H1 (cell line): Measurements from ENCODE around the gene BRIP1. TPM values are rescaled to one million over a fixed set of nuclear protein-coding genes. Genes with fewer than 3 reads are reported as not detected.

Experiments
- CTCF ChIA-PET: fragments of 300-600 bp; sonication (Branson Sonifier 250); formaldehyde crosslinking; loops from one replicate; lab custom pipeline; 2021; ENCODE audit not compliant: partially characterized antibody; lab: Charles Lee
- POLR2A ChIA-PET: fragments of 300-600 bp; sonication (Branson Sonifier 250); formaldehyde crosslinking; loops from one replicate; lab custom pipeline; 2021; ENCODE audit warnings: inconsistent platforms; ENCODE audit not compliant: partially characterized antibody; lab: Charles Lee
- DNase-seq, 2 experiments: peaks; one replicate each; pipeline versions ENCODE4 v3.0.0 to v3.0.0-alpha.2; 2010 to 2022; ENCODE audit warnings: low spot score in 2 of 2, low read depth in 1 of 2, mixed read lengths in 1 of 2
- FAIRE-seq: peaks from 2 replicates; lab custom pipeline; 2011; peaks lifted over from hg19 to GRCh38; lab: Jason Lieb, UNC
- H2AFZ ChIP-seq: 2 replicates; pipeline ENCODE4 v1.8.1; 2012; ENCODE audit warnings: low read length, inconsistent platforms
- H2AK5ac ChIP-seq: 2 replicates; pipeline ENCODE4 v1.6.1; 2013; ENCODE audit warnings: low read depth, low read length
- H2BK120ac ChIP-seq: replicated peaks from 2 replicates; pipeline ENCODE3; 2013; ENCODE audit warnings: low read depth, low read length, inconsistent platforms
- H2BK12ac ChIP-seq: 2 replicates; pipeline ENCODE4 v1.6.1; 2013; ENCODE audit warnings: low read depth, low read length
- H2BK15ac ChIP-seq: 2 replicates; pipeline ENCODE4 v1.6.1; 2013; ENCODE audit warnings: low read length
- H2BK20ac ChIP-seq: 2 replicates; pipeline ENCODE4 v1.6.1; 2013; ENCODE audit warnings: low read length
- H2BK5ac ChIP-seq: 2 replicates; pipeline ENCODE4 v1.6.1; 2013; ENCODE audit warnings: low read depth, low read length
- H3K14ac ChIP-seq: 2 replicates; pipeline ENCODE4 v1.6.1; 2013; ENCODE audit warnings: inconsistent platforms; ENCODE audit not compliant: insufficient read length
- H3K18ac ChIP-seq: 2 replicates; pipeline ENCODE4 v1.6.1; 2013; ENCODE audit warnings: low read length; ENCODE audit errors: extremely low read depth
- H3K23ac ChIP-seq: 2 replicates; pipeline ENCODE4 v1.6.1; 2013; ENCODE audit warnings: inconsistent platforms; ENCODE audit not compliant: insufficient read length
- H3K23me2 ChIP-seq: 2 replicates; pipeline ENCODE4 v1.6.1; 2013; ENCODE audit warnings: low read depth, low read length
- H3K27ac ChIP-seq: 2 replicates; pipeline ENCODE4 v1.6.1; 2011; ENCODE audit warnings: low read depth, low read length, inconsistent platforms
- H3K27me3 ChIP-seq, 4 experiments: replicated peaks in 1 of 4; 1 replicate in 1 of 4; 2 replicates in 3 of 4; pipeline versions ENCODE4 v1.6.1 to v1.8.1; 2011 to 2013; ENCODE audit warnings: low read length in 3 of 4, mild to moderate bottlenecking in 3 of 4, inconsistent platforms in 2 of 4, mixed read lengths in 2 of 4, moderate library complexity in 1 of 4; ENCODE audit not compliant: control insufficient read depth in 3 of 4, insufficient read depth in 3 of 4; ENCODE audit errors: extremely low read depth in 1 of 4
- H3K36me3 ChIP-seq, 4 experiments: 2 replicates each; pipeline versions ENCODE4 v1.6.1 to v1.8.1; 2011 to 2013; ENCODE audit warnings: mild to moderate bottlenecking in 4 of 4, low read length in 3 of 4, moderate library complexity in 2 of 4, control low read depth in 1 of 4, inconsistent platforms in 1 of 4; ENCODE audit not compliant: insufficient read depth in 4 of 4, control insufficient read depth in 2 of 4
- H3K4ac ChIP-seq: replicated peaks from 2 replicates; pipeline ENCODE3; 2013; ENCODE audit warnings: low read length, low read depth, mixed read lengths, inconsistent platforms; ENCODE audit not compliant: insufficient read length
- H3K4me1 ChIP-seq, 4 experiments: replicated peaks in 1 of 4; 1 replicate in 1 of 4; 2 replicates in 3 of 4; pipeline versions ENCODE4 v1.6.1 to v1.8.1; 2011 to 2013; ENCODE audit warnings: low read length in 3 of 4, inconsistent platforms in 2 of 4, mixed read lengths in 1 of 4; ENCODE audit not compliant: insufficient read depth in 4 of 4, control insufficient read depth in 3 of 4
- H3K4me2 ChIP-seq, 2 experiments: 2 replicates each; pipeline versions ENCODE4 v1.6.1 to v1.8.1; 2011 to 2013; ENCODE audit warnings: low read depth in 2 of 2, low read length in 2 of 2, control low read depth in 1 of 2, inconsistent platforms in 1 of 2, mild to moderate bottlenecking in 1 of 2; ENCODE audit not compliant: insufficient read depth in 1 of 2
- H3K4me3 ChIP-seq, 4 experiments: fragments of 200-600, 300-600 bp in 1 of 4; sonication (generic), shearing (Covaris generic), sonication (Bioruptor Twin) in 1 of 4; 2 replicates each; pipeline versions ENCODE4 v1.5.1 to v1.8.1; 2011 to 2016; ENCODE audit warnings: low read length in 4 of 4, low read depth in 3 of 4, control low read depth in 2 of 4, inconsistent platforms in 2 of 4, mild to moderate bottlenecking in 2 of 4, mixed read lengths in 1 of 4, moderate library complexity in 1 of 4; ENCODE audit not compliant: insufficient read depth in 2 of 4; ENCODE audit errors: extremely low read depth in 1 of 4
- H3K56ac ChIP-seq: replicated peaks from 2 replicates; pipeline ENCODE3; 2013; ENCODE audit warnings: low read depth, mild to moderate bottlenecking, mixed read lengths, low read length, inconsistent platforms; ENCODE audit not compliant: insufficient read length
- H3K79me1 ChIP-seq: 2 replicates; pipeline ENCODE4 v1.6.1; 2013; ENCODE audit warnings: low read depth, low read length, control low read depth
- H3K79me2 ChIP-seq, 2 experiments: 2 replicates each; pipeline versions ENCODE4 v1.6.1 to v1.8.1; 2012 to 2013; ENCODE audit warnings: low read length in 2 of 2, mild to moderate bottlenecking in 2 of 2, inconsistent platforms in 1 of 2; ENCODE audit not compliant: insufficient read depth in 2 of 2, control insufficient read depth in 1 of 2
- H3K9ac ChIP-seq, 4 experiments: replicated peaks in 1 of 4; 1 replicate in 1 of 4; 2 replicates in 3 of 4; pipeline versions ENCODE4 v1.6.1 to v1.8.1; 2011 to 2013; ENCODE audit warnings: low read depth in 3 of 4, low read length in 3 of 4, control low read depth in 2 of 4, mild to moderate bottlenecking in 2 of 4, moderate library complexity in 2 of 4, inconsistent platforms in 1 of 4; ENCODE audit errors: extremely low read depth in 1 of 4
- H3K9me3 ChIP-seq, 2 experiments: 2 replicates each; pipeline versions ENCODE4 v1.6.1 to v1.8.1; 2012 to 2013; ENCODE audit warnings: mild to moderate bottlenecking in 2 of 2, moderate library complexity in 2 of 2, control low read depth in 1 of 2, inconsistent platforms in 1 of 2, low read depth in 1 of 2, low read length in 1 of 2, mixed read lengths in 1 of 2; ENCODE audit not compliant: insufficient read depth in 2 of 2
- H4K20me1 ChIP-seq, 2 experiments: replicated peaks in 1 of 2; 2 replicates each; pipeline versions ENCODE3 to v1.8.1; 2011 to 2013; ENCODE audit warnings: inconsistent platforms in 2 of 2, low read length in 2 of 2, mild to moderate bottlenecking in 1 of 2; ENCODE audit not compliant: insufficient read depth in 2 of 2, control insufficient read depth in 1 of 2
- H4K5ac ChIP-seq: 2 replicates; pipeline ENCODE4 v1.6.1; 2013; ENCODE audit warnings: low read length, low read depth, mixed read lengths, inconsistent platforms; ENCODE audit not compliant: insufficient read length
- H4K8ac ChIP-seq: 2 replicates; pipeline ENCODE4 v1.8.0; 2013; ENCODE audit warnings: mild to moderate bottlenecking, moderate library complexity, low read length, inconsistent platforms; ENCODE audit not compliant: insufficient read depth; ENCODE audit errors: extremely low read depth
- H4K91ac ChIP-seq: replicated peaks from 2 replicates; pipeline ENCODE3; 2013; ENCODE audit warnings: low read length, mixed read lengths, inconsistent platforms; ENCODE audit not compliant: insufficient read length
- ASH2L ChIP-seq: fragments of 200-600, 300-600 bp; sonication (generic); IDR thresholded peaks from one replicate; pipeline ENCODE4 v1.7.1; 2017; ENCODE audit warnings: low read length
- HDAC6 ChIP-seq: IDR thresholded peaks from one replicate; pipeline ENCODE4 v1.7.1; 2012; ENCODE audit warnings: low read depth, mild to moderate bottlenecking, inconsistent platforms, low read length, moderate library complexity
- RAD21 ChIP-seq, 2 experiments: IDR thresholded peaks in 1 of 2; conservative IDR thresholded peaks in 1 of 2; 2 replicates each; pipeline ENCODE4 v1.6.1; 2011; ENCODE audit warnings: low read depth in 2 of 2, low read length in 2 of 2, improper control_type of control experiment in 1 of 2, inconsistent platforms in 1 of 2, mild to moderate bottlenecking in 1 of 2, moderate library complexity in 1 of 2
- SAP30 ChIP-seq: fragments of 300-600 bp; sonication (generic); IDR thresholded peaks from 2 replicates; pipeline ENCODE4 v1.7.1; 2012; ENCODE audit warnings: low read length, moderate library complexity, mild to moderate bottlenecking, inconsistent platforms; ENCODE audit not compliant: insufficient read depth, insufficient replicate concordance
- SUZ12 ChIP-seq: fragments of 200-600 bp; sonication (generic); IDR thresholded peaks from 2 replicates; pipeline ENCODE4 v1.6.1; 2012; ENCODE audit warnings: mild to moderate bottlenecking, inconsistent platforms, low read length, moderate library complexity, mixed read lengths
- TCF12 ChIP-seq: IDR thresholded peaks from 2 replicates; pipeline ENCODE4 v1.6.1; 2011; ENCODE audit warnings: low read depth, mild to moderate bottlenecking, low read length
- WGBS, 2 experiments: shearing (Covaris generic) in 1 of 2; methylation state at CpG; one replicate each; pipeline versions ENCODE4 v1.1.6 to v1.1.7; 2013 to 2015; ENCODE audit warnings: low lambda C conversion rate in 2 of 2, mixed read lengths in 2 of 2, inconsistent platforms in 1 of 2, low coverage in 1 of 2, missing lambda C conversion rate in 1 of 2; ENCODE audit not compliant: insufficient replicate concordance in 2 of 2, insufficient coverage in 1 of 2, insufficient read length in 1 of 2; ENCODE audit errors: extremely low coverage in 1 of 2, missing lambda C conversion rate in 1 of 2; 5-methylcytosine and 5-hydroxymethylcytosine counted together
- polyA plus RNA-seq, 7 experiments: library from polyadenylated mRNA; depleted of rRNA in 3 of 7; stranded (reverse) in 5 of 7; unstranded in 2 of 7; fragments of >200 nt in 5 of 7; fragments of 200-250 nt in 2 of 7; gene quantifications; 1 replicate in 5 of 7; 2 replicates in 1 of 7; 4 replicates in 1 of 7; pipeline versions ENCODE4 v1.2.1 to v1.2.3, GENCODE V29; 2011 to 2013; ENCODE audit warnings: missing spikeins in 2 of 7, mixed read lengths in 2 of 7
- total RNA-seq: library from RNA; stranded (reverse); fragmentation: NEBNext Ultra II Directional; extraction: Animal tissue kit (Norgen Biotek cat#: 25700); gene quantifications from 2 replicates; pipeline ENCODE4 v1.2.1, GENCODE V29; 2021
- TF ChIP-seq, protein P1 (sequence below): IDR thresholded peaks from 2 replicates; pipeline ENCODE4 v1.6.1; 2012; ENCODE audit warnings: low read length, inconsistent platforms
- TF ChIP-seq, protein P2 (sequence below): IDR thresholded peaks from 2 replicates; pipeline ENCODE4 v1.6.1; 2011; ENCODE audit warnings: low read length, improper control_type of control experiment

Gene BRIP1
- total and polyA plus RNA-seq, 2 of the 8 experiments (the other 6 are each of a cell fraction or from before 2014, with no cell fraction given), result 5.8 to 19.2 TPM

DNA sequence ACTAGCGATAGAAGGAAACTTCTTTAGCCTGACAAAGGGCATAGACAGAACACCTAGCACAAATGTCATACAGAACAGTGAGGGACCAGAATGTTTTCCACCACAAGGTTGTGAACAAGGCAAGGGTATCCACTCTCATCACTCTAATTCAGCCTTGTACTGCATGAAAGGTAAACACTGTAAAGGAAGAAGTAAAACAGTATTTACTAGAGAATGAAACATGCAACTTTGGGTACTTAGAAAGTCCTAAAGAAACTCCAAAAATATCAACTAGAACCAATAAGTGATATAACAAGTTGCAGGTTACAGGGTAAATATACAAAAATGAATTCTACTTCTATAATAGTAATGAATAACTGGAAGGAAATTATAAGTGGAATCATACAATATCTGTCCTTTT lies 32.2 kb downstream of the BRIP1 start:
- Histone ChIP-seq H2BK120ac (no peak overlapping the region), H2BK15ac (no peak overlapping the region), H3K14ac (no peak overlapping the region), H3K18ac (no peak overlapping the region), H3K4me1 (no peaks in the 10 kb centered on the region), H3K4me2 (no peak overlapping the region), H3K79me2 (no peaks in the 10 kb centered on the region), H3K23me2 (no peaks in the 10 kb centered on the region), H2BK5ac (no peak overlapping the region), H3K27me3 (no peaks in the 10 kb centered on the region; a peak in 1 of 7 replicates), H3K27ac (no peak overlapping the region), H3K4me3 (no peak overlapping the region), H3K36me3 (peaks cover 0 to 6% (median 3%) of the 10 kb centered on the region in 4 experiments; a peak in 3 of 8 replicates), H3K23ac (no peak overlapping the region), H4K8ac (no peak overlapping the region), H3K56ac (no peak overlapping the region), H3K4ac (no peak overlapping the region), H2BK20ac (no peak overlapping the region), H3K79me1 (no peaks in the 10 kb centered on the region), H2BK12ac (no peak overlapping the region), H2AK5ac (no peak overlapping the region), H4K5ac (no peak overlapping the region), H4K91ac (no peak overlapping the region), H2AFZ (no peak overlapping the region), H3K9ac (no peak overlapping the region), H4K20me1 (no peaks in the 10 kb centered on the region), H3K9me3 (peaks cover 0 to 7% of the 10 kb centered on the region in 2 experiments; a peak in 1 of 4 replicates)
- ChIA-PET POLR2A (no interaction called here), CTCF (no interaction called here)
- DNase-seq (no peak), FAIRE-seq (no peak)
- WGBS, 2 experiments, result 95% methylated on average over 1 of the region's 1 CpG; no CpG with 5 or more reads in 1 of the 2 experiments
- TF ChIP-seq, protein P1, sequence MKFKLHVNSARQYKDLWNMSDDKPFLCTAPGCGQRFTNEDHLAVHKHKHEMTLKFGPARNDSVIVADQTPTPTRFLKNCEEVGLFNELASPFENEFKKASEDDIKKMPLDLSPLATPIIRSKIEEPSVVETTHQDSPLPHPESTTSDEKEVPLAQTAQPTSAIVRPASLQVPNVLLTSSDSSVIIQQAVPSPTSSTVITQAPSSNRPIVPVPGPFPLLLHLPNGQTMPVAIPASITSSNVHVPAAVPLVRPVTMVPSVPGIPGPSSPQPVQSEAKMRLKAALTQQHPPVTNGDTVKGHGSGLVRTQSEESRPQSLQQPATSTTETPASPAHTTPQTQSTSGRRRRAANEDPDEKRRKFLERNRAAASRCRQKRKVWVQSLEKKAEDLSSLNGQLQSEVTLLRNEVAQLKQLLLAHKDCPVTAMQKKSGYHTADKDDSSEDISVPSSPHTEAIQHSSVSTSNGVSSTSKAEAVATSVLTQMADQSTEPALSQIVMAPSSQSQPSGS, result no peak
- no peak for TF ChIP-seq RAD21 (IDR thresholded peaks at IDR 0.05 in 1 of 2, conservative IDR thresholded peaks at IDR 0.05 in 1 of 2; ENCODE audit: low read depth in 2 of 2, low read length in 2 of 2)
- TF ChIP-seq HDAC6, result no peak
- TF ChIP-seq ASH2L, result no peak
- TF ChIP-seq SUZ12, result no peak
- TF ChIP-seq, protein P2, sequence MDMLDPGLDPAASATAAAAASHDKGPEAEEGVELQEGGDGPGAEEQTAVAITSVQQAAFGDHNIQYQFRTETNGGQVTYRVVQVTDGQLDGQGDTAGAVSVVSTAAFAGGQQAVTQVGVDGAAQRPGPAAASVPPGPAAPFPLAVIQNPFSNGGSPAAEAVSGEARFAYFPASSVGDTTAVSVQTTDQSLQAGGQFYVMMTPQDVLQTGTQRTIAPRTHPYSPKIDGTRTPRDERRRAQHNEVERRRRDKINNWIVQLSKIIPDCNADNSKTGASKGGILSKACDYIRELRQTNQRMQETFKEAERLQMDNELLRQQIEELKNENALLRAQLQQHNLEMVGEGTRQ, result no peak
- TF ChIP-seq TCF12, result no peak
- no peak for TF ChIP-seq SAP30
